HEK293 (cell line): ENCODE results near the gene JPH4.

Experiments
- CTCF ChIA-PET: fragments of 350-600 bp; formaldehyde crosslinking; extraction: SDS; loops from one replicate; lab custom pipeline; 2021; ENCODE audit warnings: antibody characterized with exemption; lab: Yijun Ruan, JAX
- POLR2A ChIA-PET: fragments of 300-600 bp; formaldehyde crosslinking; extraction: SDS; loops from one replicate; lab custom pipeline; 2020; ENCODE audit warnings: antibody characterized with exemption, inconsistent platforms; lab: Yijun Ruan, JAX
- H3K27ac ChIP-seq: fragments of 200-500 bp; sonication (Bioruptor generic); 2 replicates; pipeline ENCODE4 v1.5.1; 2014; ENCODE audit warnings: low read depth, low read length, control low read depth, inconsistent platforms; ENCODE audit errors: extremely low read depth
- H3K36me3 ChIP-seq, 2 experiments: fragments of 200-500 bp in 1 of 2; sonication (Bioruptor generic) in 1 of 2; 1 replicate in 1 of 2; 2 replicates in 1 of 2; pipeline ENCODE4 v1.5.1; 2014 to 2017; ENCODE audit warnings: inconsistent platforms in 2 of 2, low read length in 2 of 2; ENCODE audit not compliant: control insufficient read depth in 2 of 2, insufficient read depth in 1 of 2
- H3K4me1 ChIP-seq: fragments of 200-500 bp; sonication (Bioruptor generic); 2 replicates; pipeline ENCODE4 v1.5.1; 2014; ENCODE audit warnings: mild to moderate bottlenecking, low read length, inconsistent platforms; ENCODE audit not compliant: control insufficient read depth, insufficient read depth
- H3K4me3 ChIP-seq: 2 replicates; pipeline ENCODE4 v1.5.1; 2011; ENCODE audit warnings: low read depth, mild to moderate bottlenecking, control low read depth, low read length, moderate library complexity
- H3K9me3 ChIP-seq: fragments of 200-500 bp; sonication (Bioruptor generic); 2 replicates; pipeline ENCODE4 v1.5.1; 2014; ENCODE audit warnings: low read depth, low read length, inconsistent platforms; ENCODE audit not compliant: control insufficient read depth, insufficient read depth
- GFI1B ChIP-seq: fragments of 450-650 bp; formaldehyde crosslinking; IDR thresholded peaks from 2 replicates; pipeline ENCODE4 v1.5.1; 2016; ENCODE audit warnings: missing biosample characterization, missing genetic modification characterization
- KLF9 ChIP-seq: fragments of 450-650 bp; formaldehyde crosslinking; IDR thresholded peaks from 2 replicates; pipeline ENCODE4 v1.5.1; 2016; ENCODE audit warnings: missing biosample characterization, missing genetic modification characterization, low read depth
- OSR2 ChIP-seq: fragments of 450-650 bp; formaldehyde crosslinking; IDR thresholded peaks from 2 replicates; pipeline ENCODE4 v1.5.1; 2016; ENCODE audit warnings: missing biosample characterization, missing genetic modification characterization
- PRDM6 ChIP-seq: fragments of 450-650 bp; formaldehyde crosslinking; IDR thresholded peaks from 2 replicates; pipeline ENCODE4 v1.5.1; 2017; ENCODE audit warnings: missing biosample characterization, missing genetic modification characterization
- REPIN1 ChIP-seq: fragments of 450-650 bp; formaldehyde crosslinking; IDR thresholded peaks from 2 replicates; pipeline ENCODE4 v1.5.1; 2017; ENCODE audit warnings: missing biosample characterization, missing genetic modification characterization, low read depth
- REST ChIP-seq: fragments of 450-650 bp; formaldehyde crosslinking; IDR thresholded peaks from 2 replicates; pipeline ENCODE4 v1.5.1; 2016; ENCODE audit warnings: missing biosample characterization, missing genetic modification characterization
- ZBTB11 ChIP-seq: fragments of 450-650 bp; formaldehyde crosslinking; conservative IDR thresholded peaks from 2 replicates; pipeline ENCODE4 v1.5.1; 2016; ENCODE audit warnings: low read depth, missing biosample characterization, missing genetic modification characterization
- ZNF112 ChIP-seq: fragments of 450-650 bp; formaldehyde crosslinking; IDR thresholded peaks from 2 replicates; pipeline ENCODE4 v1.5.0; 2017; ENCODE audit warnings: missing biosample characterization, missing genetic modification characterization
- ZNF157 ChIP-seq: fragments of 450-650 bp; formaldehyde crosslinking; IDR thresholded peaks from 2 replicates; pipeline ENCODE4 v1.5.1; 2016; ENCODE audit warnings: missing biosample characterization, missing genetic modification characterization
- ZNF26 ChIP-seq: fragments of 450-650 bp; formaldehyde crosslinking; IDR thresholded peaks from 2 replicates; pipeline ENCODE4 v1.5.1; 2016; ENCODE audit warnings: missing biosample characterization, missing genetic modification characterization
- ZNF394 ChIP-seq: fragments of 450-650 bp; formaldehyde crosslinking; IDR thresholded peaks from 2 replicates; pipeline ENCODE4 v1.5.1; 2016; ENCODE audit warnings: missing biosample characterization, missing genetic modification characterization, mild to moderate bottlenecking, moderate library complexity, borderline replicate concordance
- ZNF529 ChIP-seq: fragments of 450-650 bp; formaldehyde crosslinking; IDR thresholded peaks from 2 replicates; pipeline ENCODE4 v1.5.1; 2017; ENCODE audit warnings: missing genetic modification characterization, missing biosample characterization; ENCODE audit not compliant: insufficient replicate concordance
- ZNF544 ChIP-seq: fragments of 450-650 bp; formaldehyde crosslinking; IDR thresholded peaks from 2 replicates; pipeline ENCODE4 v1.5.0; 2017; ENCODE audit warnings: missing biosample characterization, missing genetic modification characterization
- ZNF645 ChIP-seq: fragments of 450-650 bp; formaldehyde crosslinking; IDR thresholded peaks from 2 replicates; pipeline ENCODE4; 2016; ENCODE audit warnings: missing biosample characterization, missing genetic modification characterization
- ZNF768 ChIP-seq: fragments of 450-650 bp; formaldehyde crosslinking; IDR thresholded peaks from 2 replicates; pipeline ENCODE4 v1.5.1; 2018; ENCODE audit warnings: missing biosample characterization, mild to moderate bottlenecking, missing genetic modification characterization

Gene JPH4

GRCh38 chr14:23543403-23543802, 35.2 kb downstream of the JPH4 start:
- H3K9me3 ChIP-seq = no peaks in the 10 kb centered on the region
- CTCF ChIA-PET = interaction anchor here (0.5 to 1.1 kb wide), 3 partner anchors 45 to 211 kb away, joined by 3 read pairs; no protein-coding TSS in a partner anchor
- TF ChIP-seq REPIN1 (tag by site-specific recombination) (no peak), ZNF529 (tag by site-specific recombination) (no peak), ZNF394 (no peak), ZBTB11 (tag by site-specific recombination) (no peak)
- no peak overlapping the region for H3K27ac ChIP-seq
- H3K4me1 ChIP-seq = peaks cover 15% of the 10 kb centered on the region
- POLR2A ChIA-PET = no interaction called here
- peaks cover 0 to 6% of the 10 kb centered on the region in 2 experiments; a peak in 2 of 3 replicates for H3K36me3 ChIP-seq
- no peak overlapping the region for H3K4me3 ChIP-seq

- H3K4me3 ChIP-seq = no peak overlapping the region
- peaks cover 0 to 6% of the 10 kb centered on the region in 2 experiments; a peak in 2 of 3 replicates for H3K36me3 ChIP-seq
- no peaks in the 10 kb centered on the region for H3K9me3 ChIP-seq
- CTCF ChIA-PET = interaction anchor here (1.1 to 2.0 kb wide), 3 partner anchors 17 to 64 kb away, joined by 3 to 11 read pairs (median 5); no protein-coding TSS in a partner anchor
- peaks cover 15% of the 10 kb centered on the region for H3K4me1 ChIP-seq
- POLR2A ChIA-PET = interaction anchor here (1.0 kb wide), 1 partner anchor 13 kb away, joined by 4 read pairs; no protein-coding TSS in a partner anchor
- H3K27ac ChIP-seq = no peak overlapping the region
- no peak for TF ChIP-seq ZNF26 (tag by site-specific recombination)
- no peak for TF ChIP-seq ZNF544 (tag by site-specific recombination)
- TF ChIP-seq ZNF157 = no peak
- no peak for TF ChIP-seq OSR2
- TF ChIP-seq ZNF112 (tag by site-specific recombination) = no peak
- TF ChIP-seq PRDM6 (tag by site-specific recombination) = no peak
- TF ChIP-seq REPIN1 (tag by site-specific recombination) = no peak
These were observed 36.3 kb downstream of the JPH4 start for GRCh38 chr14:23542261-23542660.

- H3K4me3 ChIP-seq = no peak overlapping the region
- ChIA-PET POLR2A (no interaction called here), CTCF (interaction anchor here (0.6 to 3.2 kb wide), 10 partner anchors 10 to 234 kb away, joined by 3 to 21 read pairs (median 6); no protein-coding TSS in a partner anchor)
- H3K4me1 ChIP-seq = peaks cover 13% of the 10 kb centered on the region
- no peaks in the 10 kb centered on the region for H3K9me3 ChIP-seq
- H3K36me3 ChIP-seq = peaks cover 0 to 6% of the 10 kb centered on the region in 2 experiments; a peak in 2 of 3 replicates
- no peak overlapping the region for H3K27ac ChIP-seq
- TF ChIP-seq REST = no peak
- no peak for TF ChIP-seq KLF9 (tag by site-specific recombination)
- no peak for TF ChIP-seq ZNF645 (tag by site-specific recombination)
- no peak for TF ChIP-seq GFI1B (tag by site-specific recombination)
- TF ChIP-seq ZBTB11 (tag by site-specific recombination) = no peak
- no peak for TF ChIP-seq ZNF768
These were observed 38.5 kb downstream of the JPH4 start for GRCh38 chr14:23540141-23540469.
